Left lung (tissue), 14 donors: ENCODE measurements around the gene SORD. TPM values are rescaled to one million over a fixed set of nuclear protein-coding genes. Genes with fewer than 3 reads are reported as not detected.
A peak's percentile ranks its signal among the peaks of the same experiment; 100 is the strongest.
"Not testable (repeated sequence)": the region's sequence is repeated elsewhere in the genome, so short reads cannot be mapped to it uniquely, and the experiment has no call there.

ENCODE experiments used
- ATAC-seq: fragments of 200-7000 bp; cut with Tn5 transposase; one replicate; pipeline ENCODE4 v1.9.1; 2020; ENCODE audit warnings: moderate library complexity
- DNase-seq, 4 donors: peaks; one replicate each; pipeline ENCODE4 v3.0.0-alpha.2; 2013 to 2020
- H3K27ac ChIP-seq, 2 donors: fragments of 200-600 bp; sonication (generic) in 1 of 2; one replicate each; pipeline versions ENCODE4 v1.5.0 to v1.8.0; 2020 to 2021
- H3K27me3 ChIP-seq, 2 donors: fragments of 200-600 bp; sonication (generic) in 1 of 2; one replicate each; pipeline versions ENCODE4 v1.5.0 to v1.8.0; 2020 to 2021
- H3K36me3 ChIP-seq, 2 donors: fragments of 200-600 bp; sonication (generic) in 1 of 2; one replicate each; pipeline versions ENCODE4 v1.5.0 to v1.8.0; 2020 to 2021
- H3K4me1 ChIP-seq, 2 donors: fragments of 200-600 bp; one replicate each; pipeline ENCODE4 v1.8.0; 2021
- H3K4me3 ChIP-seq, 2 donors: fragments of 200-600 bp; sonication (generic) in 1 of 2; one replicate each; pipeline versions ENCODE4 v1.5.0 to v1.8.0; 2020 to 2021; ENCODE audit warnings: mild to moderate bottlenecking in 1 of 2
- H3K9me3 ChIP-seq, 2 donors: fragments of 200-600 bp; sonication (generic) in 1 of 2; one replicate each; pipeline versions ENCODE4 v1.5.0 to v1.8.0; 2020 to 2021
- intact Hi-C, 2 donors: fragments of 100-400 bp; cut with DNase I; formaldehyde crosslinking; loops; one replicate each; pipeline versions ENCODE4 v1.11.2 to v1.14.2; 2022
- long read RNA-seq, 12 donors: library from polyadenylated mRNA in 2 of 12; unstranded in 2 of 12; transcript quantifications; one replicate each; pipeline ENCODE4 v2.0.0 and lab custom pipeline, GENCODE V29; 2019 to 2026
- polyA plus RNA-seq, 6 donors: library from polyadenylated mRNA; unstranded; fragments of 120-200 nt; gene quantifications; one replicate each; pipeline ENCODE4 v1.2.1, GENCODE V29; 2013; ENCODE audit not compliant: insufficient read length in 6 of 6
- total RNA-seq, 2 donors: library from RNA; stranded (reverse); fragmentation: NEBNext Ultra II Directional; extraction: Animal tissue kit (Norgen Biotek cat#: 25700); gene quantifications; one replicate each; pipeline ENCODE4 v1.2.1, GENCODE V29; 2021
- TF ChIP-seq, protein P1 (sequence below), 2 donors: fragments of 200-600 bp; sonication (generic) in 1 of 2; IDR thresholded peaks; one replicate each; pipeline versions ENCODE4 v1.5.0 to v1.8.0; 2021; ENCODE audit warnings: antibody characterized with exemption in 2 of 2
- donor health status: DM: no; HTN: yes; CAD: no.
- donor health status: DM: no; HTN: no; CAD: no.

Gene SORD
- 10 to 100 TPM; 13.8 to 16.7 TPM for total RNA-seq
- 10 to 100 TPM; 27.3 to 34.9 (median 31.6) TPM for polyA plus RNA-seq
- long read RNA-seq, donor 1, full-length matches to known transcripts = 15 of 27 reads
- long read RNA-seq, donor 1, partial matches to known transcripts = 12 of 27 reads
- long read RNA-seq, donor 1, other reads (novel, unspliced or antisense) = 0 of 27 reads
- long read RNA-seq, donor 2, full-length matches to known transcripts = 14 of 14 reads
- long read RNA-seq, donor 2, partial matches to known transcripts = 0 of 14 reads
- long read RNA-seq, donor 2, other reads (novel, unspliced or antisense) = 0 of 14 reads
- long read RNA-seq, donor 3, full-length matches to known transcripts = 16 of 16 reads
- long read RNA-seq, donor 3, partial matches to known transcripts = 0 of 16 reads
- long read RNA-seq, donor 3, other reads (novel, unspliced or antisense) = 0 of 16 reads
- long read RNA-seq, donor 4, full-length matches to known transcripts = 6 of 8 reads
- long read RNA-seq, donor 4, partial matches to known transcripts = 0 of 8 reads
- long read RNA-seq, donor 4, other reads (novel, unspliced or antisense) = 2 of 8 reads
- long read RNA-seq, donor 5, full-length matches to known transcripts = 19 of 46 reads
- long read RNA-seq, donor 5, partial matches to known transcripts = 27 of 46 reads
- long read RNA-seq, donor 5, other reads (novel, unspliced or antisense) = 0 of 46 reads
- long read RNA-seq, donor 6, full-length matches to known transcripts = 26 of 32 reads
- long read RNA-seq, donor 6, partial matches to known transcripts = 6 of 32 reads
- long read RNA-seq, donor 6, other reads (novel, unspliced or antisense) = 0 of 32 reads
- long read RNA-seq, donor 7, full-length matches to known transcripts = 10 of 10 reads
- long read RNA-seq, donor 7, partial matches to known transcripts = 0 of 10 reads
- long read RNA-seq, donor 7, other reads (novel, unspliced or antisense) = 0 of 10 reads
- long read RNA-seq, donor 8, full-length matches to known transcripts = 16 of 16 reads
- long read RNA-seq, donor 8, partial matches to known transcripts = 0 of 16 reads
- long read RNA-seq, donor 8, other reads (novel, unspliced or antisense) = 0 of 16 reads
- long read RNA-seq, donor 9 = 0 reads
- long read RNA-seq, donor 10, full-length matches to known transcripts = 16 of 17 reads
- long read RNA-seq, donor 10, partial matches to known transcripts = 0 of 17 reads
- long read RNA-seq, donor 10, other reads (novel, unspliced or antisense) = 1 of 17 reads
- long read RNA-seq, donor 11 = 0 reads
- long read RNA-seq, donor 12, full-length matches to known transcripts = 11 of 11 reads
- long read RNA-seq, donor 12, partial matches to known transcripts = 0 of 11 reads
- long read RNA-seq, donor 12, other reads (novel, unspliced or antisense) = 0 of 11 reads

- peaks cover 6 to 21% of the 10 kb centered on the region in 2 donors for H3K4me1 ChIP-seq
- H3K4me3 ChIP-seq = peak within 1 kb of the TSS; percentile 63 to 65
- TF ChIP-seq, protein P1, sequence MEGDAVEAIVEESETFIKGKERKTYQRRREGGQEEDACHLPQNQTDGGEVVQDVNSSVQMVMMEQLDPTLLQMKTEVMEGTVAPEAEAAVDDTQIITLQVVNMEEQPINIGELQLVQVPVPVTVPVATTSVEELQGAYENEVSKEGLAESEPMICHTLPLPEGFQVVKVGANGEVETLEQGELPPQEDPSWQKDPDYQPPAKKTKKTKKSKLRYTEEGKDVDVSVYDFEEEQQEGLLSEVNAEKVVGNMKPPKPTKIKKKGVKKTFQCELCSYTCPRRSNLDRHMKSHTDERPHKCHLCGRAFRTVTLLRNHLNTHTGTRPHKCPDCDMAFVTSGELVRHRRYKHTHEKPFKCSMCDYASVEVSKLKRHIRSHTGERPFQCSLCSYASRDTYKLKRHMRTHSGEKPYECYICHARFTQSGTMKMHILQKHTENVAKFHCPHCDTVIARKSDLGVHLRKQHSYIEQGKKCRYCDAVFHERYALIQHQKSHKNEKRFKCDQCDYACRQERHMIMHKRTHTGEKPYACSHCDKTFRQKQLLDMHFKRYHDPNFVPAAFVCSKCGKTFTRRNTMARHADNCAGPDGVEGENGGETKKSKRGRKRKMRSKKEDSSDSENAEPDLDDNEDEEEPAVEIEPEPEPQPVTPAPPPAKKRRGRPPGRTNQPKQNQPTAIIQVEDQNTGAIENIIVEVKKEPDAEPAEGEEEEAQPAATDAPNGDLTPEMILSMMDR (IDR thresholded peaks at IDR 0.05) = no peak
- H3K27me3 ChIP-seq = peaks cover 0 to 13% of the 10 kb centered on the region in 2 donors
- H3K9me3 ChIP-seq = no peaks in the 10 kb centered on the region
- peak within 1 kb of the TSS in 1 of 2 donors; percentile 42 for H3K27ac ChIP-seq
- H3K36me3 ChIP-seq = no peaks in the 10 kb centered on the region
- intact Hi-C loops = no loop called here
- ATAC-seq = peak; percentile 100
- DNase-seq = peak; percentile 84 to 100 (median 95)
Measured at GRCh38 chr15:45022871-45023658, at the start of gene SORD. TSS of gene SORD (plus strand) at chr15:45023195. CDS start at chr15:45023284, 89 bp downstream.

- H3K4me1 ChIP-seq, H3K9me3 ChIP-seq, H3K4me3 ChIP-seq, H3K36me3 ChIP-seq, H3K27ac ChIP-seq, intact Hi-C loops, DNase-seq, H3K27me3 ChIP-seq: not testable (repeated sequence)
- peak; percentile 79 for ATAC-seq
Measured at GRCh38 chr15:44976183-44976582, 46.8 kb upstream of the SORD start.

DNA sequence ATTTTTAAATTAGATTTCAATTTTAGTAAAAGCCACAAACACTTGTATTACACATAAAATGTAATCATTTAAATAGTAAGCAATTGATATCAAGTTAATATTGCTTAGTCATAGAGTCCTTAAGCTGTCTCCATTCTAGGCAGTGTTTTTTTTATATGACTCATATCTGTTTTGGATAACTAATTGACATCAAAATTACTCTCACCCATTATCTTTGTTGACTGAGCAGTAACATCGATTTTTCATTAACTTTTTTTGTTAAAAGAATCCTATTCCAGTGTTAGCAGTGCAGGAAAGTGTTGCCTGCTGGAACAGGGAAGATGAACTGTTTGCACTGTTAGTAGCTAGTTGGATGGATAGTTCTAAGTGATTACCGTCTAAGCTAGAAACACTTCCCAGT, 45.2 kb upstream of the SORD start:
- H3K9me3 ChIP-seq, H3K27ac ChIP-seq, H3K36me3 ChIP-seq, H3K4me3 ChIP-seq, H3K4me1 ChIP-seq, ATAC-seq, intact Hi-C loops, H3K27me3 ChIP-seq, DNase-seq: not testable (repeated sequence)

DNA sequence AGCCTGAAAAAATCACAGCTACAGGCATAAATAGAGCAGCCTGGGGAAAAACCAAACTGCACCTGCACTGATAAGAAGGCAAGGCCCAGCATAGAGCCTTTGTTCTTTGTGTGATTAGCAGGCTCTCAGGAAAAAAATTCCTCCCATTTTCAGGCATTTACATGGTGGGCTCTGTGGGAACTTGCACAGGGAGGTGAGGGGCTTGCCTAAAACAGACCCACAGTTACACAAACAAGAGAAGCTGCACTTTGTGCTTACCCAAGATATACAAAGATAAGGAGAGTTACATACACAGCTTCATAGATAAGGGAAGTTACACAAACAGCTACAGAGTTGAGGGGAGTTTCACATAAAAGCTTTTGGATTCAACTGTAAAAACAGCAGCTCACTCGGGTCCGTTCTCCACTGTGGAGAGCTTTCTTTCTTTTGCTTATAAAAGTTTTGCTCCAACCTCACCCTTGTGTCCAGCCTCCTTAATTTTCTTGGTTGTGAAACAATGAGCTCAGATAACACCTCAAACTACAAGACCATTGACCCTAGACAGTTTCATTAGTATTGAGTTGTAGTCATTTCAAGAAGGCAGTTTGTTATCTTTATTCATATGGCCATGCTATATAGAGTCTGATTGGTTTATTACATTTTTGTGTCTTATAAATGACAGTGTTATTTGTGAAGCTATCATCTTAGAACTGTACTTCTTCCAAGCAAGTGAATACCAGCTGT, 43.2 kb upstream of the SORD start:
- H3K4me3 ChIP-seq, H3K27me3 ChIP-seq, H3K27ac ChIP-seq, H3K9me3 ChIP-seq, H3K36me3 ChIP-seq, ATAC-seq, H3K4me1 ChIP-seq, DNase-seq, intact Hi-C loops: not testable (repeated sequence)

- H3K4me1 ChIP-seq, H3K9me3 ChIP-seq, DNase-seq, intact Hi-C loops, ATAC-seq, H3K4me3 ChIP-seq, H3K27me3 ChIP-seq, H3K36me3 ChIP-seq, H3K27ac ChIP-seq: not testable (repeated sequence)
Measured at GRCh38 chr15:44984144-44984543, 38.9 kb upstream of the SORD start.

- ATAC-seq, intact Hi-C loops, DNase-seq: not testable (repeated sequence)
Measured at GRCh38 chr15:44986346-44987055, 36.5 kb upstream of the SORD start.

DNA sequence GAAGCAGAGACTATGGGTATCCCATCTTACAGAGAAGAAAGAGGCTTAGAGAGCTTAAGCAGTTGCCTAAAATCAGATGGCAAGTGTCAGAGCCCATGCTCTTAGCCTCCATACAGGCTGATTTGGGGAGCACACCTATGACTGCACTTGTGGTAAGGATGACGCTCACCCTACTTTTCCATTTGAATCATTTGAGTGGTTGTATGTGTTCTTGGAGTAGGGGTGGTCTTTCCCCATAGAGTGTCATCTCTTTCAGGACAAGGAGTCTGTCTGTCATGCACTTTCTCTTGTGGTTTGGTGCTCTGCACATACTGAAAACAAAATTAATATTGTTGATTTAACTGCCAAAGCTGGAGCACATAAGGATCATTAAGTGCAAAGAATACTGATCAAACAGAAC, 35.3 kb upstream of the SORD start:
- H3K4me3 ChIP-seq, DNase-seq, H3K4me1 ChIP-seq, H3K9me3 ChIP-seq, ATAC-seq, H3K36me3 ChIP-seq, intact Hi-C loops, H3K27ac ChIP-seq, H3K27me3 ChIP-seq: not testable (repeated sequence)

More at GRCh38 chr15:44986346-44987055, 36.5 kb upstream of the SORD start:
- H3K36me3 ChIP-seq, H3K27me3 ChIP-seq, H3K27ac ChIP-seq, H3K4me3 ChIP-seq, H3K9me3 ChIP-seq, H3K4me1 ChIP-seq: not testable (repeated sequence)

DNA sequence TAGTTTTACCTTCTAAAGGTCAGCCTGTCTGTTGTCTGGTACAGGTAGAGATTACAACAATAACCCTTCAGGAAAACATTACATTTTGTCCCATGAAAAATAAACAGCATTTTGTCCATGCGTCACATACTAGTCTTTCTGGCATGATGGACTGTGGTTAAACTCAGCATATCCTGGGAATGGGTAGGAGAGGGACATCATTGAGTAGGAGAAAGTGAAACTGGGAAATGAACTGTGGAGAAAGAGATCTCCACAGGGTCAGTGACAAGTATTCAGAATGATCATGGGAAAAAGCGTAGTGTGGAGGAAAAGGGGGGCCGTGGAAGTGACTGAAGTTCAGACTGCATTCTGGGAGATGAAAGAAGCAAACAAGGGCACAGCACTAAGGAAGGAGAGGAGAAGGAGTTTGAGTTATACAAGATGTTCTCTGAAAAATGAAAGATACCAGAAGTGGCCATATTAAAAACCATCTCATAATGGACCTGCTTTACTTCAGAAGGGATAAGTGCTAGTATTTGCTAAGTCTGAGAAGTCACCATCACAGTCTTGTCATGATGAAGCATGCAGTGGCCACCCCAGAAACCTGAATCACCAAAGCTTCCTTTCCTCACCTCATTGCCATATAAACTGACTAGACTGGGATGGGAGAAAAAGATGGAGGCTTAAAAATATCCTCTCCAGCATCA, 34.7 kb upstream of the SORD start:
- H3K36me3 ChIP-seq, ATAC-seq, H3K27ac ChIP-seq, H3K27me3 ChIP-seq, H3K4me1 ChIP-seq, intact Hi-C loops, H3K9me3 ChIP-seq, DNase-seq, H3K4me3 ChIP-seq: not testable (repeated sequence)

DNA sequence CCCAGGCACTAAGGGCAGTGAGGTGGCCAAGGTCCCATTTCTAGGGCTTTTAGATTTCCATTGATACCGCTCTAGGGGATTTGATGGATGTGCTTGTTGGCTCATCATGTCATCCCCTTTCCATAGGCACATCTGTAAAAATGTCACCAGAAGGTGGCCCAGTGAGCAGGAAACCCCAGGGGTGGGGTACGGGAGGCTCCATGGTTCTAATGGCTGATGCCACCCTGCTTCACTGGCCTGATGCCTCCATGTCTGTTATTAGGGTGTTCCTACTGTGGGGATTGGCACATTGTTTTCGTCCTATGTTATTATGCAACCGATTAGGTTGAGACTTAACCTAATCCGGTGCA, 34.1 kb upstream of the SORD start:
- H3K4me3 ChIP-seq, H3K27ac ChIP-seq, DNase-seq, H3K36me3 ChIP-seq, H3K4me1 ChIP-seq, ATAC-seq, intact Hi-C loops, H3K27me3 ChIP-seq, H3K9me3 ChIP-seq: not testable (repeated sequence)
